Prostate gland (tissue), 2 donors: Measurements from ENCODE around the gene PSMD14.

Experiments used
- POLR2A ChIP-seq: fragments of 450-650 bp; IDR thresholded peaks from one replicate; pipeline ENCODE4 v1.6.1; 2016; ENCODE audit warnings: antibody characterized with exemption, mild to moderate bottlenecking
- POLR2AphosphoS5 ChIP-seq: sonication (generic); formaldehyde crosslinking; IDR thresholded peaks from one replicate; pipeline ENCODE4 v1.6.1; 2017; ENCODE audit warnings: antibody characterized with exemption
- TF ChIP-seq, protein P1 (sequence below), 4 experiments: fragments of 200-600 bp in 2 of 4; fragments of 450-650 bp in 2 of 4; sonication (generic) in 2 of 4; IDR thresholded peaks; 1 replicate in 3 of 4; 2 replicates in 1 of 4; pipeline ENCODE4 v1.5.1; 2016 to 2019; ENCODE audit warnings: antibody characterized with exemption in 4 of 4, mild to moderate bottlenecking in 2 of 4, moderate library complexity in 2 of 4

DNA sequence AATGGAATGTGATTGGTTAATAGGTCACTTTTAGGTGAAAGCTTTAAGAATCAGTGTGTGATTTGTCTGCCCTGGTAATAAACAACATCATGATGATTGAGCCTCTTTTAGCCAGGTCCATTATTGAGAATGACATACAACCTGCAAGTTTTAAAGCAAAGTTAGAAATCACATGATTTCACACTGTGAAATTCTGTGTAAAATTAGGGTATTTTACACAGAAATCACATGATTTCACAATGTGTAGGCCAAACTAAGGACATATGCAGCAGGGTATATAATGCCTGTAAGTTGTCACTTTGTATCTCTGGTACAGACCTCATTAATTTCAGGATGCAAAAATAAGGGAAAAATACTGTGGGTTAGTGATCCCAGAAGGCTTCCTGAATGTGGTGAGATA lies 16.7 kb downstream of the PSMD14 start:
- TF ChIP-seq, protein P1, sequence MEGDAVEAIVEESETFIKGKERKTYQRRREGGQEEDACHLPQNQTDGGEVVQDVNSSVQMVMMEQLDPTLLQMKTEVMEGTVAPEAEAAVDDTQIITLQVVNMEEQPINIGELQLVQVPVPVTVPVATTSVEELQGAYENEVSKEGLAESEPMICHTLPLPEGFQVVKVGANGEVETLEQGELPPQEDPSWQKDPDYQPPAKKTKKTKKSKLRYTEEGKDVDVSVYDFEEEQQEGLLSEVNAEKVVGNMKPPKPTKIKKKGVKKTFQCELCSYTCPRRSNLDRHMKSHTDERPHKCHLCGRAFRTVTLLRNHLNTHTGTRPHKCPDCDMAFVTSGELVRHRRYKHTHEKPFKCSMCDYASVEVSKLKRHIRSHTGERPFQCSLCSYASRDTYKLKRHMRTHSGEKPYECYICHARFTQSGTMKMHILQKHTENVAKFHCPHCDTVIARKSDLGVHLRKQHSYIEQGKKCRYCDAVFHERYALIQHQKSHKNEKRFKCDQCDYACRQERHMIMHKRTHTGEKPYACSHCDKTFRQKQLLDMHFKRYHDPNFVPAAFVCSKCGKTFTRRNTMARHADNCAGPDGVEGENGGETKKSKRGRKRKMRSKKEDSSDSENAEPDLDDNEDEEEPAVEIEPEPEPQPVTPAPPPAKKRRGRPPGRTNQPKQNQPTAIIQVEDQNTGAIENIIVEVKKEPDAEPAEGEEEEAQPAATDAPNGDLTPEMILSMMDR (IDR thresholded peaks at IDR 0.05), result no peak
- TF ChIP-seq POLR2AphosphoS5, result no peak
- no peak for TF ChIP-seq POLR2A
